Loucy (cell line): ENCODE measurements around the gene PRM2.

Source experiments
- EZH2phosphoT487 ChIP-seq: fragments of 200-600 bp; IDR thresholded peaks from 2 replicates; pipeline ENCODE4 v1.6.1; 2018; ENCODE audit warnings: antibody characterized with exemption, mild to moderate bottlenecking, moderate library complexity, borderline replicate concordance
- TF ChIP-seq, protein P1 (sequence below): fragments of 200-600 bp; sonication (generic); conservative IDR thresholded peaks from 2 replicates; pipeline ENCODE4 v1.5.1; 2014; ENCODE audit warnings: mild to moderate bottlenecking, antibody characterized with exemption, low read length

DNA sequence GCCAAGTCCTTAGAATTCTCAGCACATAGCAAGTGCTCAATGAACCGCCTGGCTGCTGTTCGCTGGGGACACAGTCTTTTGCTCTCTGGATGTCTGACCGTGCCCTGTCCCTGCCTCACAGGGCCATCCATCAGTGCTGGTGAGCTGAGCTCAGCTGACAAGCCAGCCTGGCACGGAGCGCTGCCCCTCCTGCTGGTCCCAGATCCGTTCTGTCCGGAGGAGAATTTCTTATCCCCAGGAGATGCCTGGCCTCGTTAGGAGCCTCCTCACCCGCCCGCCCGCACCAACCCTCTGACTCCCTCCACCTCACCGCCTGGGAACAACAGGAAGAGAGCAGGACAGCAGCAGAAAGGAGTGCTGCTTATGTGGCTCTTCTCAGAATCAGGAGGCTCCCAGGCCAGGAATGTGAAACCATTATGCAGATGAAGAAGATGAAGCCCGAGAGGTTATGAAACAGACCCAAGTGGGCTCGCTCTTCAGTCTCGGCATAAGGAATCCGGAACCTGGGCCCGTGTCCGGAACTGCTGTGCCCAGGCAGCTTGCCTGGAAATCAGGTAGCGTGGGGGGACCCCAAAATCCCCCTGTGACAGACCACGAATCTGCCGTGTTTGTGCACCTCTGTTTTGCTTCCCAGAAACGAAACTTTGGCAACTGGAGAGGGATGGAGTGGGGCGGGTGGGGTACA, 40.2 kb upstream of the PRM2 start:
- TF ChIP-seq, protein P1, sequence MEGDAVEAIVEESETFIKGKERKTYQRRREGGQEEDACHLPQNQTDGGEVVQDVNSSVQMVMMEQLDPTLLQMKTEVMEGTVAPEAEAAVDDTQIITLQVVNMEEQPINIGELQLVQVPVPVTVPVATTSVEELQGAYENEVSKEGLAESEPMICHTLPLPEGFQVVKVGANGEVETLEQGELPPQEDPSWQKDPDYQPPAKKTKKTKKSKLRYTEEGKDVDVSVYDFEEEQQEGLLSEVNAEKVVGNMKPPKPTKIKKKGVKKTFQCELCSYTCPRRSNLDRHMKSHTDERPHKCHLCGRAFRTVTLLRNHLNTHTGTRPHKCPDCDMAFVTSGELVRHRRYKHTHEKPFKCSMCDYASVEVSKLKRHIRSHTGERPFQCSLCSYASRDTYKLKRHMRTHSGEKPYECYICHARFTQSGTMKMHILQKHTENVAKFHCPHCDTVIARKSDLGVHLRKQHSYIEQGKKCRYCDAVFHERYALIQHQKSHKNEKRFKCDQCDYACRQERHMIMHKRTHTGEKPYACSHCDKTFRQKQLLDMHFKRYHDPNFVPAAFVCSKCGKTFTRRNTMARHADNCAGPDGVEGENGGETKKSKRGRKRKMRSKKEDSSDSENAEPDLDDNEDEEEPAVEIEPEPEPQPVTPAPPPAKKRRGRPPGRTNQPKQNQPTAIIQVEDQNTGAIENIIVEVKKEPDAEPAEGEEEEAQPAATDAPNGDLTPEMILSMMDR, result no peak
- TF ChIP-seq EZH2phosphoT487, result no peak
